NCI-H187 treated with DMSO at 0.1 percent for 48 hours (cell line): ENCODE data around the gene SHISAL1.

ENCODE experiments used
- DNase-seq: peaks from one replicate; lab custom pipeline; 2025; lab: John Stamatoyannopoulos, UW

The SHISAL1 gene

GRCh38 chr22:44277386-44278135 lies 35.2 kb downstream of the SHISAL1 start:
- no peak for DNase-seq

GRCh38 chr22:44276706-44277356 lies 35.9 kb downstream of the SHISAL1 start:
- DNase-seq: no peak

DNA sequence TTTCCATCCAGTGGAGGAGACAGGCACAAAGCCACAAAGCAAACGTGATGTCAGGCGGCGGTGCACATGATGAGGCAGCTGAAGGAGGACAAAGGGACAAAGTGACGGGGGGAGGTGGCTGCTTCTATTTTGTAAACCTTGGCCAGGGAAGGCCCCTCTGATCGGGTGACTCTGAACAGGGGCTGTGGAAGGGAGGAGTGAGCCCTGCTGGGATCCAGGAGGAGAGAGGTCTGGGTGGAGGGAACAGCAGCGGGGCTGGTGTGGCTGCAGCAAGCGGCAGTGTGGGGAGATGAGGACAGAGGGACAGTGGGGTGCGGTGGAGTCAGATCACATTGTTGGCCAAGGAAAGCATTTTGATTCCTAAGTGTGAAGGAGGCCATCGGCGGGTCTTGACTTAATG lies 36.7 kb downstream of the SHISAL1 start:
- DNase-seq: no peak

- DNase-seq: no peak
These were observed 37.1 kb downstream of the SHISAL1 start for GRCh38 chr22:44275631-44275995.

DNA sequence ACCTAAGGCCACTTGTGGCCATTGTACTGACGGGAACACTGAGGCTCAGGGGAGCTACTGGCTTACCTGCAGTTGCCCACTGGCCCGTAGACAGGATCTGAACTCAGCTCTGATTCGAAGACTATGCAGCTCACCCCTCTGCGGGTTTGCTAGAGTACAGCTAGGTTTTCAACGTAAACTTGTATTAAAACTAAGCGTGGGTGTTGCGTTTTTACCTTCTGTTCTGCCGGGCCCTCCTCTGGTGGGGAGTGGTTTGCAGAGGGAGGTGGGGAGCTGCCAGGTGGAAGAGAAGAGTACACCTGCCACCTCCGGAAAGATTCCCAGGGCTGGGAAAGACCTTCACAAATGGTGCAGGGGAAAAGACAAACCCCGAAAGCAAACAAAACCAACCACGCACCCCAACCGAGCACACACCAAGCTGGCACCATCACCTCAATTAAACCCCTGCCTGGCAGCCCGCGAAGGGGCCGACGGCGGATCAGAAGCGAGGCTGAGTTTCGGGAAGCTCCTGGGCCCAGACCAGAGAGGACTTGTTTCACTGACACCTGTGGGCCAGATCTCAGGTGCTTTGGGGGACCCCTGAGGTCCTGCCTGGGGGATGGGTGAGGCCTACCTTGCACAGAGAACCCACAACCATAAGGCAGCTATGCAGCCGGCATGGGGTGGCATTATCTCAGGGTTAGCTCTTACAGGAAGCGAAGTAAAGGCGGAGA lies 37.7 kb downstream of the SHISAL1 start:
- no peak for DNase-seq

- DNase-seq: no peak
These were observed 39.6 kb downstream of the SHISAL1 start for GRCh38 chr22:44273175-44273574.

- DNase-seq: no peak
These were observed 40.4 kb downstream of the SHISAL1 start for GRCh38 chr22:44272401-44272771.

DNA sequence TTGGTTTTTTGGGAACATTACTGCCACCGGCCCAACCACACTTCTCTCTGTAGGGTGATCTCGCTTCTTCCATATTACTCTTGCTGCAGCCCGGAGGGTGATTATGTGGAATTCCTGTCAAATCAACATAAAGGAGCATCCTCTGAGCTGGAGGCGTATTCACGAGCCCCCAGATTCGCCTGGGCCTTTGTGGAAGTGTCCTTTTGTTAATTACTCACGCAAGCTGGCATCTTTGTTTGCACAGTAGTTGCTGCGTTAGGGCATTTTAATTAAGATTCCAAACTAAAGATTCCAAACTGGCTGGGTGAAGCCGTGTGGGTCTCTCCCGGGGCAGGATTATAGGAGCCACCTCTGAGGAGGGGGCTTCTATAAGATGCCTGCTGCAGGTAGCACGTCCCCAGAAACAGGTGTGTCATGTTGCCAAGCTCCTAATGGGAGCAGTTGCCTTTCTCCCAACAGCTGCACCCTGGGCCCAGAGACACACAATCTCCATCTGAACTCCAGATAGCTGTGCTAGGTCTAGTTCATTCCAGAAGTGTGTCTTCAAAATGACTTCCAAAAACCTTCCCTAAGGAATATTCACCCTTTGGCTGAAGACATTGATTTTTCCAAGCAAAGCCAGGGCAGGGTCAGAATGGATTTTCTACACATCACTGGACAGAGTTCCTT lies 40.9 kb downstream of the SHISAL1 start:
- DNase-seq: no peak

DNA sequence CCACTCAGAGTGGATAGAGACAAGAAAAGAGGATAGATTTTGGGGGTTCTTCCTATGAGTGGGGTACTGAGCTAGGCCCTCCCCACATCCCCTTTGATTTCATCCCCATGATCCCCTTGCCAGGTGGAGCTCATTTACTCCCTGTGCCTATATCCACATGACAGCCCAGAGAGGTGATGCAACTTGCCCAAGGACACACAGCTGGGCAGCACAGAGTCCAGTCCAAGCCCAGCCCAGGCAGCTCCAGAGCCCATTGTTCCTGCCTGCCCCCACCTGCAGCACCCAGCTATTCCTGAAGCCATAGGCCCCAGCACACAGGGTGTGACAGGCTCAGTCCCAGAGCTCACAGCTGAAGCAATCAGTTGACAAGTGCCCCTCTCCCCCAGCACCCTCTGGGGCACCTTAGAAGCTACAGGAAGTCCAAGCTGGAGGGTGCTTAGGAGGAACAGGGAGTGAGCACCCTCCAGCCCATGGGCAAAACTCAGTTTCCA lies 41.7 kb downstream of the SHISAL1 start:
- DNase-seq: no peak

DNA sequence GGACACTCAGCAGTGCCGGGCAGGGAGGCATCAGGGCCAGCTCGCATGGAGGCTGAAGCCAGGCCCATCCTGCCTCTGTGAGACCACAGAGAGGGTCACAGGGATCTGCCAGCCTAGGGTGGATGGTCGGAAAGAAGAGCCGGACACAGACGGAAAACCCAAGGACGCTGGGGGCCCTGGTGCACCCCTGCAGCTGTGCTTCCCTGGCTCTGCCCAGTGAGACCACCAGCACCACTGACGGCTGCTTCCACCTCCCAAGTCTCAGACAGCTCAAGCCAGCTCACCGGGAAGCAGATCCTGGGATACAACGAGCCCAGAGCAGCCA lies 42.2 kb downstream of the SHISAL1 start:
- DNase-seq: no peak

- DNase-seq: no peak
These were observed 42.8 kb downstream of the SHISAL1 start for GRCh38 chr22:44269757-44270555.

DNA sequence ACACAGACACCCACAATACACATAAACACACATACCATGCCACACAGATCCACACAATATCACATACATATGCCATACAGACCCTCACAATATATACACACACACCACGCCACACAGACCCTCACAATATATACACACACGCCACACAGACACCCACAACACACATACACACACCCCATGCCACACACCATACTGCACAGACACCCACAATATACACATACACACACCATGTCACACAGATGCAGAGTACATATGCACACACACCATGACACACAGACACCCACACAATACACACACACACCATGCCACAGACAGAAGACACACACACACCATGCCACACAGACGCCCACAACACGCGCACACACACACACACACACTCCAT lies 43.6 kb downstream of the SHISAL1 start:
- no peak for DNase-seq

DNA sequence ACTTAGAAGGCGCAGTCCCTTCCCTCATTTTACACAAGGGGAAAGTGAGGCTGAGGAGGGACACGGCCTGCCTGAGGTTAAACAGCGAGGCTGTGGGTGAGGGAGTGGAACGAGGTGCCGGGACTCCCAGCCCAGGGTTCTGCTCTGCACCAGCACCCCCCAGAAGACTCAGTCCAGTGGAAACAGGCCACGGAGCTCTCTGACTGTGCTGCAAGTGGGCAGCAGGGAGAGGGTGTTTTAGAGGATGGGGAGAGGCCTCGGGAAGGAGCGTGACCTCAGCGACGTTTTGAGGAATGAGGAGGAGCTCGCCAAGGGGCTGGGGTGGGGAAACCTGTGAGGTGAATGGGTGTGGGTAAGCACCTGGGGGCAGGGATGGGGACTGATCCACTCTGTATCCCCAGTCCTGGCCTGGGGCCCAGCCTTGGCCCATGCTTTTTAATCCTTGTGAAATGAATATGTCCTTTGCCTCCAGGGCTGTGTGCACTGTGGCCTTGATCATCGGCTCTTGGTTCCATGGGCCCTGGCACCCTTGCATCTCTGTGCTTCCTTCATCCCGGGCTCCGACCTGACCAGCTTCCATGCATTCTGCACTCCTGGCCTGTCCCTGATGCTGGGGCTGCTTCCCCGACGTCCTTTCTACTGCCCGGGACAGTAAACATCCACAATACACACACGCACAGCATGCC lies 44.2 kb downstream of the SHISAL1 start:
- no peak for DNase-seq

GRCh38 chr22:44267856-44268255 lies 44.9 kb downstream of the SHISAL1 start:
- no peak for DNase-seq

DNA sequence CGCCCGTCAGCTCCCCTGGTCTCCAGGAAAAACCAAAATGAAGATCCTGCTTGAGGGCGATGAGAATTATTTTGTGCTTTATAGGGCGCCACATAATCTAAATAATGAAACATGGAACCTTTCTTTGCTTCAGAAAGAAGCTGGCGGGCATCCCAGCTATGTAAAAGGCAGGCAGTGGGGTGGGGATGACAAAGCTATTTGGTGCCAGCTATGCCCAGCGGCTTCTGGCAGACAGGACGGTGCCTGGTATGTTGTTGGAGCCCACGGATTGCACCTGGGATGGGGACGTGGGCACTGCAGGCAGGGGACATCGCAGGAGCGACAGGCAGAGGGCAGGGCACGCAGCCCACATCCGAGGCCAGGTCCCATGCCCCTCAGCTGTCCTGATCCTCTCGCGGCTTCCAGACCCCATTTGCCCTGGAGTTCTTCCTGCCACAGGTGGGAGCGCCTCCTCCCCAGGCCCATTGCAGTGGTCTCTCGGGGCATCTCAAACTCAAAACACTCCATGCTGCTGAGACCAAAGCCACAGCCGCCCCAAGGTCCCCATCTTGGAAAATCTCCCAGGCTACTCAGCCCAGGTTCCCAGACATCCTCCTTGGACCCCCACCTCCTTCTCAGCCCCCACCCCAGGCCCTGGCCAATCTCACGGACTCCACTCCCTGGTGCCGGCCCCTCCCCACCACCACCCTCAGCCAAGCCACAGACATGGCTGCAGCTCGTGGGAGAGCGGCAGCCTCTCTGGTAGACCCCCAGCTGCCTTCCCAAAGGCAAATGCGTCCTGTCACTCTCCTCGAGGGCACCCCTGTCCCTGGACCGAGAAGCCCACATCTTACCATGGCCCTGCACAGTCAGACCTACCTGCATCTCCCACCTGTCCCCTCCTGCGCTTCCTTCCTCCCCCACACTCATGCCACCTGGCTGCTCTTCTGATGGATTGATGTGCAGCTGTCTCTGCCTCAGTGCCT lies 45.7 kb downstream of the SHISAL1 start:
- DNase-seq: no peak

DNA sequence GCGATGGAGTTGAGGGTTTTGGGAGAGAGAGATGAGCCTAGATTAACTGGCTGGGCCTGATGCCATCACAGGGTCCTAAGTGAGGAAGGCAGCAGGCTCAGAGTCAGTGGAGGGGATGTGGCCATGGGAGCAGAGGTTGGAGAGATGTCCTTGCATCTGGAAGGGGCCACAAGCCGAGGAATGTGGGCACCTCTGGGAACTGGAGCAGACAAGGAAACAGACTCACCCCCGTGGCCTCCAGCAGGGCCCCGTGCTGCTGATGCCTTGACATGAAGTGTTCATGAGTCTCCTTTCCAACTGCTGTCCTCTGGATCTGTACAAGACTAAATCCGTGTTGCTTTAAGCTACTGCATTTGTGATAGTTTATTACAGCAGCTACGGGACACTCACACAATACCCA lies 49.2 kb downstream of the SHISAL1 start:
- DNase-seq: no peak

DNA sequence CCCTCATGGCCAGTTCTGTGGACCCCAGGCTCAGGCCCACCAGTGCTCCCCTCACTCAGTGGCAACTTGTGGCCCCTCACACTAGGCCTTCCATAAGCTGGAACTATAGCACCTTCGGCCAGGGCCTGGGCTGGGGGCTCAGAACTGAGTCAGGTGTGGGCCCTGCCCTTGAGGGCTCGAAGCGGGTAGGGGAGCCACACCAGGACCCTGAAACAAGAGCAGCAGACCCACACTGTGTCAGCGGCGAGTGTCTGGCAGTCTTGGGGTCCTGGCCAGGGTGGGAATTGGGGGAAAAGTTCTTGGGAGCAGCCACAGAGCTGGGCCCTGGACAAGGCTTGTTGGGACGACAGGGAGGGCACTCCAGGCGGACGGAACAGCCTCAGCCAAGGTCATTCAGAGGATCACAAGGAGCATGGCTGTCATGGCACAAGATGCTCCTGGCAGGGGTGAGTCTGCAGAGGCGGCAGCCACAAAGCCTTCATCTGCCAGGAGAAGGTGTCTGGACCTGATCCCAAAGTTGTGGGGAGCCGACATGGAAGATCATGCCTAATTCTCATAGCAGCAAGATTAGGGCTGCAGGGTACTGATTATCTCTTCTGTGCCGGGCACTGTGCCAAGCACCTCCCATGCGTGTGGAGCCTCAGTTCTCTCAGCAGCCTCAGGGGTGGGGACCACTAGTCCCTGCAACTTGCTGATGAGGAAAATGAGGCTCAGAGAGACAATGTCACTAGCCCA lies 50.7 kb downstream of the SHISAL1 start:
- DNase-seq: no peak

- no peak for DNase-seq
These were observed 51.4 kb downstream of the SHISAL1 start for GRCh38 chr22:44261164-44261860.
